ENCODE results near the gene CDK11A.

- no peak for TF ChIP-seq CTCF (IDR thresholded peaks at IDR 0.05; ENCODE audit: insufficient read depth, low read length)
- TF ChIP-seq POLR2AphosphoS5 (IDR thresholded peaks at IDR 0.05; ENCODE audit: low read depth) = no peak
- TF ChIP-seq SPI1 (IDR thresholded peaks at IDR 0.05; ENCODE audit: borderline replicate concordance, low read depth) = no peak
- TF ChIP-seq REST (IDR thresholded peaks at IDR 0.05; ENCODE audit: insufficient replicate concordance, low read depth) = no peak
These were observed 52.6 kb downstream of the CDK11A start for GRCh38 chr1:1671365-1672119.
